Measurements from ENCODE around the gene SORCS2. TPM values are rescaled to one million over a fixed set of nuclear protein-coding genes. Genes with fewer than 3 reads are reported as not detected.

The SORCS2 gene
- total and polyA plus RNA-seq, 2 donors (not counting 1 experiment from before 2014, with no cell fraction given): not detected

GRCh38 chr4:7655511-7656243 is 463.3 kb downstream of the SORCS2 start:
- H4K20me1 ChIP-seq (ENCODE audit: control insufficient read depth, insufficient read depth, low read length, poor library complexity, severe bottlenecking): no peaks in the 10 kb centered on the region
- POLR2A ChIA-PET: no interaction called here
- no peak overlapping the region for H3K4me2 ChIP-seq (replicated peaks; ENCODE audit: low read depth, low read length, poor library complexity, severe bottlenecking)
- Mint-ChIP-seq H3K27ac (no peak overlapping the region), H3K9me3 (ENCODE audit: insufficient read depth) (no peaks in the 10 kb centered on the region), H3K4me3 (no peak overlapping the region), H3K4me1 (peaks cover under 1% of the 10 kb centered on the region), H3K27me3 (peaks cover 10% of the 10 kb centered on the region)
- TF ChIP-seq EZH2 (IDR thresholded peaks at IDR 0.05; ENCODE audit: borderline replicate concordance, insufficient read depth, low read depth, low read length, poor library complexity, severe bottlenecking) (no peak), CTCF (IDR thresholded peaks at IDR 0.05) (no peak)
- H3K4me3 ChIP-seq (ENCODE audit: control extremely low read depth in 1 of 5, extremely low read depth in 1 of 5, insufficient read depth in 1 of 5, low read depth in 2 of 5, low read length in 4 of 5): no peak overlapping the region
- no peak for DNase-seq
- H3K27me3 ChIP-seq (replicated peaks in 1 of 4; ENCODE audit: control extremely low read depth in 1 of 4, control insufficient read depth in 3 of 4, insufficient read depth in 4 of 4, low read length in 3 of 4): peaks cover 0 to 19% (median 2%) of the 10 kb centered on the region in 4 experiments
- 24% methylated on average over 32 of the region's 32 CpGs for WGBS (ENCODE audit: insufficient coverage)
- no peak overlapping the region for H2AFZ ChIP-seq (ENCODE audit: insufficient read depth, low read depth, low read length, poor library complexity, severe bottlenecking)
- peaks cover 0 to 16% (median 0%) of the 10 kb centered on the region in 3 donors for H3K9me3 ChIP-seq (ENCODE audit: control extremely low read depth in 1 of 3, control insufficient read depth in 2 of 3, insufficient read depth in 1 of 3, low read length in 2 of 3)
- no peaks in the 10 kb centered on the region for H3K36me3 ChIP-seq (replicated peaks in 1 of 2; ENCODE audit: control extremely low read depth in 1 of 2, control insufficient read depth in 1 of 2, extremely low read depth in 1 of 2, insufficient read depth in 2 of 2, low read length in 1 of 2)
- no peak for ATAC-seq (ENCODE audit: low read depth)
- CTCF ChIA-PET: no interaction called here
- intact Hi-C loops (cut with micrococcal nuclease): no loop called here
- no peaks in the 10 kb centered on the region for H3K4me1 ChIP-seq (ENCODE audit: control insufficient read depth in 2 of 2, insufficient read depth in 2 of 2, low read length in 2 of 2)
- no peaks in the 10 kb centered on the region for H3K79me2 ChIP-seq (ENCODE audit: control insufficient read depth, insufficient read depth, low read length)
- H3K9ac ChIP-seq (ENCODE audit: low read length): no peak overlapping the region
- no peak overlapping the region for H3K27ac ChIP-seq (ENCODE audit: low read length in 2 of 2)

GRCh38 chr4:7656244-7656800 is 464.0 kb downstream of the SORCS2 start:
- WGBS (ENCODE audit: insufficient coverage): 95% methylated on average over 17 of the region's 17 CpGs
- Mint-ChIP-seq H3K9me3 (ENCODE audit: insufficient read depth) (no peaks in the 10 kb centered on the region), H3K27me3 (peaks cover 6% of the 10 kb centered on the region), H3K27ac (no peak overlapping the region), H3K4me3 (no peak overlapping the region), H3K4me1 (no peaks in the 10 kb centered on the region)
- H3K36me3 ChIP-seq (replicated peaks in 1 of 2; ENCODE audit: control extremely low read depth in 1 of 2, control insufficient read depth in 1 of 2, extremely low read depth in 1 of 2, insufficient read depth in 2 of 2, low read length in 1 of 2): no peaks in the 10 kb centered on the region
- no peak overlapping the region for H2AFZ ChIP-seq (ENCODE audit: insufficient read depth, low read depth, low read length, poor library complexity, severe bottlenecking)
- ChIA-PET CTCF (no interaction called here), POLR2A (no interaction called here)
- TF ChIP-seq EZH2 (IDR thresholded peaks at IDR 0.05; ENCODE audit: borderline replicate concordance, insufficient read depth, low read depth, low read length, poor library complexity, severe bottlenecking) (no peak), CTCF (IDR thresholded peaks at IDR 0.05) (no peak)
- ATAC-seq (ENCODE audit: low read depth): no peak
- no peaks in the 10 kb centered on the region for H3K4me1 ChIP-seq (ENCODE audit: control insufficient read depth in 2 of 2, insufficient read depth in 2 of 2, low read length in 2 of 2)
- H3K27me3 ChIP-seq (replicated peaks in 1 of 4; ENCODE audit: control extremely low read depth in 1 of 4, control insufficient read depth in 3 of 4, insufficient read depth in 4 of 4, low read length in 3 of 4): peaks cover 0 to 19% (median 2%) of the 10 kb centered on the region in 4 experiments
- no peak for DNase-seq
- H3K9me3 ChIP-seq (ENCODE audit: control extremely low read depth in 1 of 3, control insufficient read depth in 2 of 3, insufficient read depth in 1 of 3, low read length in 2 of 3): peaks cover 0 to 16% (median 0%) of the 10 kb centered on the region in 3 donors
- no peak overlapping the region for H3K9ac ChIP-seq (ENCODE audit: low read length)
- no peak overlapping the region for H3K27ac ChIP-seq (ENCODE audit: low read length in 2 of 2)
- no peak overlapping the region for H3K4me3 ChIP-seq (ENCODE audit: control extremely low read depth in 1 of 5, extremely low read depth in 1 of 5, insufficient read depth in 1 of 5, low read depth in 2 of 5, low read length in 4 of 5)
- no peak overlapping the region for H3K4me2 ChIP-seq (replicated peaks; ENCODE audit: low read depth, low read length, poor library complexity, severe bottlenecking)
- H4K20me1 ChIP-seq (ENCODE audit: control insufficient read depth, insufficient read depth, low read length, poor library complexity, severe bottlenecking): no peaks in the 10 kb centered on the region
- intact Hi-C loops (cut with micrococcal nuclease): no loop called here
- H3K79me2 ChIP-seq (ENCODE audit: control insufficient read depth, insufficient read depth, low read length): no peaks in the 10 kb centered on the region
